Measurements from ENCODE around the gene COX19. TPM values are rescaled to one million over a fixed set of nuclear protein-coding genes. Genes with fewer than 3 reads are reported as not detected.

The COX19 gene
- total RNA-seq, 1 experiment from 2014 or later, result 12.3 TPM

- Histone ChIP-seq H2BK12ac (ENCODE audit: insufficient read length, low read depth, low read length) (no peak overlapping the region), H4K5ac (ENCODE audit: insufficient read length, low read depth, low read length) (no peak overlapping the region), H2BK5ac (ENCODE audit: insufficient read length, low read length) (no peak overlapping the region), H2BK20ac (ENCODE audit: low read depth, low read length, poor library complexity, severe bottlenecking) (no peak overlapping the region), H3K23me2 (ENCODE audit: insufficient read length, low read depth, low read length, poor library complexity, severe bottlenecking) (no peaks in the 10 kb centered on the region), H3K18ac (ENCODE audit: insufficient read length, low read depth, low read length) (no peak overlapping the region), H3K27me3 (ENCODE audit: insufficient read depth, low read length) (no peaks in the 10 kb centered on the region), H3K9me3 (ENCODE audit: control insufficient read depth, low read depth, low read length) (no peaks in the 10 kb centered on the region), H4K20me1 (ENCODE audit: control insufficient read depth, insufficient read depth, insufficient read length) (no peaks in the 10 kb centered on the region), H3K4me2 (ENCODE audit: insufficient read depth, insufficient read length, low read length) (no peak overlapping the region), H3K23ac (ENCODE audit: insufficient read length, low read depth, low read length) (no peak overlapping the region), H3K4ac (ENCODE audit: low read depth, low read length) (no peak overlapping the region), H2BK15ac (ENCODE audit: low read depth, low read length) (no peak overlapping the region), H3K79me1 (ENCODE audit: insufficient read depth, low read depth, low read length, poor library complexity, severe bottlenecking) (no peaks in the 10 kb centered on the region), H3K56ac (ENCODE audit: insufficient read length, low read depth, low read length) (no peak overlapping the region), H3K79me2 (ENCODE audit: insufficient read depth, low read length) (no peaks in the 10 kb centered on the region), H2AK5ac (ENCODE audit: insufficient read length, low read length) (no peak overlapping the region), H3K14ac (ENCODE audit: insufficient read depth, low read length) (no peak overlapping the region; the same call in 1 of the 2 replicates), H4K91ac (ENCODE audit: insufficient read length, low read depth, low read length) (no peak overlapping the region), H4K8ac (replicated peaks; ENCODE audit: insufficient read length, low read depth, low read length) (no peak overlapping the region), H3K9ac (ENCODE audit: extremely low read depth, insufficient read length, low read length) (no peak overlapping the region), H3K4me1 (ENCODE audit: insufficient read depth, low read length) (no peaks in the 10 kb centered on the region), H3T11ph (ENCODE audit: low read length) (no peak overlapping the region), H3K27ac (ENCODE audit: insufficient read length, low read depth, low read length) (no peak overlapping the region), H2BK120ac (ENCODE audit: low read depth, low read length, poor library complexity, severe bottlenecking) (no peak overlapping the region), H2AFZ (ENCODE audit: low read length) (no peak overlapping the region)
- no peak for DNase-seq
- peaks cover 4 to 6% of the 10 kb centered on the region in 2 experiments for H3K4me1 Mint-ChIP-seq
- no peaks in the 10 kb centered on the region for H3K27me3 Mint-ChIP-seq (ENCODE audit: low read depth)
- WGBS (ENCODE audit: extremely low coverage, insufficient read length, low lambda C conversion rate), result no CpG with 5 or more reads among the region's 13 CpGs
- TF ChIP-seq, protein P1, sequence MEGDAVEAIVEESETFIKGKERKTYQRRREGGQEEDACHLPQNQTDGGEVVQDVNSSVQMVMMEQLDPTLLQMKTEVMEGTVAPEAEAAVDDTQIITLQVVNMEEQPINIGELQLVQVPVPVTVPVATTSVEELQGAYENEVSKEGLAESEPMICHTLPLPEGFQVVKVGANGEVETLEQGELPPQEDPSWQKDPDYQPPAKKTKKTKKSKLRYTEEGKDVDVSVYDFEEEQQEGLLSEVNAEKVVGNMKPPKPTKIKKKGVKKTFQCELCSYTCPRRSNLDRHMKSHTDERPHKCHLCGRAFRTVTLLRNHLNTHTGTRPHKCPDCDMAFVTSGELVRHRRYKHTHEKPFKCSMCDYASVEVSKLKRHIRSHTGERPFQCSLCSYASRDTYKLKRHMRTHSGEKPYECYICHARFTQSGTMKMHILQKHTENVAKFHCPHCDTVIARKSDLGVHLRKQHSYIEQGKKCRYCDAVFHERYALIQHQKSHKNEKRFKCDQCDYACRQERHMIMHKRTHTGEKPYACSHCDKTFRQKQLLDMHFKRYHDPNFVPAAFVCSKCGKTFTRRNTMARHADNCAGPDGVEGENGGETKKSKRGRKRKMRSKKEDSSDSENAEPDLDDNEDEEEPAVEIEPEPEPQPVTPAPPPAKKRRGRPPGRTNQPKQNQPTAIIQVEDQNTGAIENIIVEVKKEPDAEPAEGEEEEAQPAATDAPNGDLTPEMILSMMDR (conservative IDR thresholded peaks at IDR 0.05), result no peak
- no peaks in the 10 kb centered on the region for H3K36me3 Mint-ChIP-seq (ENCODE audit: insufficient read depth in 1 of 3, low read depth in 3 of 3)
- no peaks in the 10 kb centered on the region; a peak in 1 of 5 replicates for H3K9me3 Mint-ChIP-seq
- no peak overlapping the region for H3K4me3 Mint-ChIP-seq
- H3K27ac Mint-ChIP-seq, result no peak overlapping the region
Observed at GRCh38 chr7:919114-919442, 56.3 kb downstream of the COX19 start.

Measured in H9 (cell line).